IPS-NIHi7 (cell line): Measurements from ENCODE around the gene B3GALT5.
"Not testable (repeated sequence)": the region's sequence is repeated elsewhere in the genome, so short reads cannot be mapped to it uniquely, and the experiment has no call there.

ENCODE experiments used
- DNase-seq: peaks from one replicate; pipeline ENCODE4 v3.0.0; 2012; ENCODE audit warnings: mixed read lengths; ENCODE audit errors: extremely low spot score

Gene B3GALT5

GRCh38 chr21:39666681-39667315 lies 54.1 kb downstream of the B3GALT5 start:
- DNase-seq, result no peak

GRCh38 chr21:39667353-39667891 lies 54.7 kb downstream of the B3GALT5 start:
- DNase-seq, result no peak

DNA sequence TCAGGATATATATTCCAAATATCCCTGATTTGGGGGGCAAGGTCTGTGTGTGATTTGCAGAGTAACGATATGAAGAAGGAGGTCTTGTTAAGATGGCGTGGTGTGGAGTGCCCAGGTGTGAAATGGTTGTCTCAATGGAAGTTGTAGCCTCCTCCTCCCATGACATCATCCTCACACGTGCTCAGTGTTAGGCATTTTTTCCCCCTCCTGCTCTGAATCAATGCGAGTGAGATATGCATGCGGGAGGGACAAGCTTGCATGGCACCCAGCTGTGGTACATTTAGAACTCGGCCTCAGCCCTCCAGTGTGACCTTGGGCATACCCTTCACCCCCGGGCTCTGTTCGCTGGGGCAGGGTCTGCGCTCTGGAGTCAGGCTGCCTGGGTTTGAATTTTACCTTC lies 55.6 kb downstream of the B3GALT5 start:
- no peak for DNase-seq

DNA sequence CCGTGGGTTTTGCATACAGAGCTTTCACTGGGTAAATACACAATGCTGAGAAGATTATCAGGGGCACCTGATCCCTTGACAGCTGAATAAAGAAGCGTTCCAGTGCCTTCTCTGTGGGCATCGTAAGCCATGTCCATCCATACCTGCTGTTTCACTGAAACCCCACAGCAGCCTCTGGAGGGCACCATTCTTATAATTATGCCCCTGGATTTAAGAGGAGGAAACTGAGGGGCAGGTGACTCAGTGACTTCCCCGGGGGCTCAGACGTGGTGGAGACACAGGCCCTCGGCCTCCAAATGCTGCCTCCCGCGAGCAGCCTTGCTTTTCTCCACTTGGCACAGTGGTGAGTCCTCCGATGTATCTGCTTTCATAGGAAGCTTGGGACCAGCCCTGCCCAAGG lies 56.7 kb downstream of the B3GALT5 start:
- peak; percentile 7 for DNase-seq

- peak; percentile 7 for DNase-seq
Measured at GRCh38 chr21:39669976-39670661, 57.4 kb downstream of the B3GALT5 start.

- no peak for DNase-seq
Measured at GRCh38 chr21:39670701-39671100, 58.0 kb downstream of the B3GALT5 start.

- DNase-seq, result no peak
Measured at GRCh38 chr21:39671986-39672385, 59.2 kb downstream of the B3GALT5 start.

GRCh38 chr21:39673163-39673562 lies 60.4 kb downstream of the B3GALT5 start:
- DNase-seq, result no peak

GRCh38 chr21:39673736-39674135 lies 61.0 kb downstream of the B3GALT5 start:
- no peak for DNase-seq

GRCh38 chr21:39674801-39675200 lies 62.1 kb downstream of the B3GALT5 start:
- no peak for DNase-seq

DNA sequence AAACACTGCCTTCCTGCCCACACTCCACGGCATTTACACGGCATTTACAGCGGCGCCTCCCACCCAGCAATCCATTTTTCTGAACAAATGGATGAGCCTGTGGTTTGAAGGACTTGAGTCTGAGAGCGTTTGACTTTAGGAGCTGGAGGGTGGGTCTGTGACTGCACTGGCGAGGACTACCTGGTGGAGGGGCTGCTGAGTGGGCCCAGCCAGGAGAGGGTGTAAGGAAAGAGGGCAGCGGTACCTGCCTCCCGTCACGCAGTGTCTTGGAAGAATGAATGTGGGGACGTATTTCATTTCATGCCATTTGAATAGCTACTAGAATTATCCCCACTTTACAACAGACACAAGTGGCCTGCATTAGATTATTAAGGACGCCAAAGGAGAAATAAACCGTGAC lies 62.9 kb downstream of the B3GALT5 start:
- DNase-seq, result peak; percentile 52

- DNase-seq, result peak; percentile 55
Measured at GRCh38 chr21:39675993-39676661, 63.4 kb downstream of the B3GALT5 start.

- no peak for DNase-seq
Measured at GRCh38 chr21:39680216-39680615, 67.5 kb downstream of the B3GALT5 start.

DNA sequence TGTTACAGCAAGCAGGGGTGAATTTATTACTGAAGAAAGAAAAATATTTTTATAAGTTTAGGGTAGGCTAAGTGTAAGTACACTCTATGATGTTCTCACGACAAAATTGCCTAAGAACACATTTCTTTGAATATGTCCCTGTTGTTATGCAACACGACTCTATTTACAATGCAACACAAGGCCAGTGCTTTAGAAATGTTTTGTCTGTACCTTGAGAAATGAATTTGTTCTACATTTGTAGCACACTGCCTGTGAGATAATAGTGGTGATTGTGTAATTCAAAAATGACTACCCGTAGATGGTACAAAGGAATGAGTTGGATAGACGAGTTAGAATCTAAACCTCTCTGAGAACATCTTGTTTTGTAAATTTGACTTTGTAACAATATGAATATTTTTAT lies 68.5 kb downstream of the B3GALT5 start:
- no peak for DNase-seq

DNA sequence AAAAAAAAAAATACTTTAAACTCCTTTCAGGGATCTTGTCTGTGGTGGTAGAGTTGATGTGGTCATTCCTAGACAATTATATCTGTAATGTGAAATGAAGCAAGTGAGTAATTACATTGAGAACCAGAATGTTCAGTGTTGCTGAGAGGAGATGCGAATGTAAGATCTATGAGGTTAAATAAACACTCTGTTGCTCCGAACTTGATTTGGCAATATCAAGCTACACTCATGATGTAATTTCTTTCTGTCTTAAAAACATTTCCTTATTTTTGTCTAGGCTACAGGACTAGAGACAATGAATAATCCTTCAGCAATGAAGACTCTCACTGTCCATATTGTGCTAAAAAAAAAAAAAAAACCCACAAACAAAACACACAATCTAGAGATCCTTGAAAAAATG lies 69.1 kb downstream of the B3GALT5 start:
- DNase-seq, result no peak

DNA sequence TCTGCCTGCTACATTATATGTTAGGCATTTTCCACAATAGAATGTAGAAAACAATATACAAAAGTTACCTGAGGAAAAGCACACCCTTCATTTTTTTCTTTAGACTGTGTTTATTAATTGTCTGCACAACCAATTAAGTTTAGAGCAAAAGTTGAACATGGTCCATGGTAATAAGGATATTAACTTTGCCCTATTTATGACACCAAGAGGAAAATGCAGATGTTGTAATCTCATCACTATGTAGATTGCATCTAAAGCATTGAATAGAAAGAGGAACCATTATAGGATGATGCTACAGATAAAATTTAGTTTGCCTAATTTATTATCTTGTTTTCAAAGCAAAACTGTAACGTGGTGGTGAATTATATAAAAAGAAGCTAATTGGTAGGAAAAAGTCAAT lies 72.5 kb downstream of the B3GALT5 start:
- no peak for DNase-seq

GRCh38 chr21:39685991-39686390 lies 73.3 kb downstream of the B3GALT5 start:
- no peak for DNase-seq

DNA sequence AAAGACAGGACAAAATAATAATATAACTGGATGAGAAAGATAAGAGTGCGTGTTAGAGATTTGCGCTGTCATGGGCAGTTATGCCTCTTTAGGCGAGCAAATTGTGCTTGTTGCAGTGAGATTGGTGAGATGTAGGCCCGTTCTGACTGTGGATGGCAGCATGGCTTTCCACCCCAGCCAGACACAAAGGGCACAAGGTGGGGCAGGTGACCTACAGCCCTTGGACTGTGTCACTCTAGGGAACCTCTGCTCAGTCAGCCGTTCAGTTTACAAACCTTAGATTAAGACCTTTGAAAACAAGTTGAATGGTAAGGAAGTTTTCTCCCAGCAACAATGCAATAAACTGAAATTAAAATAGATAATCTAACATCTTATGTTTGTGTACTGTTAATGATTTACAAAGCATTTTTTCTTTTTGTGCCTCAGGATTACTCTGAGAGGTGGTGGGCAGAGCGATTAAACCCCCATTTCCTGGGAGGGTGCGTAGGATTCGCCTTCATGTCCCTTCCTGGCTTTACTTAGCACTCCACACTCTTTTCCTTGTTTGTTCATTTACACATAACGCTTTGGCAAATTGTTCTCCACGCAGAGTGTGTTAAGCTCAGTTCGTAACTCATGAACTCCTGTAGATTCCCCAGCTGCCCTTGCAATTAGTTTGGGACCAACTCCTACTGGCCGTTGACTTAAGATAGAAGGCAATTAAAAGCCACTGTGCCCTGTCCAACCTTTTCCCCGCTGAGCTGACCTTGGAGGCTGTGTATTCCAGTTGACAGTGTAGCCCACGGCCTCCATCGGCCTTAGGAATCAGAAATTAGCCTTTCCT lies 74.1 kb downstream of the B3GALT5 start:
- DNase-seq, result no peak

- no peak for DNase-seq
Measured at GRCh38 chr21:39688010-39688409, 75.3 kb downstream of the B3GALT5 start.

DNA sequence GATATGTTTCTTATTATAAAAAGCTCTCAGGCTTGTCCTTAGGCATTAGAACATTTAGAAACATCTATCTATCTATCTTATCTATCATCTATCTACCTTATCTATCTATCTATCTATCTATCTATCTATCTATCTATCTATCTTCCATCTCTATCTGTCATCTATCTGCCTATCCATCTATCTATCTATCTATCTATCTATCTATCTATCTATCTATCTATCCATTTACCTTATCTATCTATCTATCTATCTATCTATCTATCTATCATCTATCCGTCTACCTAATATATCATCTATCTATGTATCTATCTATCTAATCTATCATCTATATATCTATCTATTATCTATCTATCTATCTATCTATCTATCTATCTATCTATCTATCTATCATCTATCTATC lies 77.1 kb downstream of the B3GALT5 start:
- DNase-seq, result not testable (repeated sequence)

- DNase-seq, result no peak
Measured at GRCh38 chr21:39690454-39690853, 77.7 kb downstream of the B3GALT5 start.

GRCh38 chr21:39694750-39695149 lies 82.0 kb downstream of the B3GALT5 start:
- no peak for DNase-seq
